Activated CD4-positive, alpha-beta T cell treated with anti-CD3 and anti-CD28 coated beads, Interleukin-2, amount 10 ng/mL, durations not matched to agents 7 days and 5 days (primary cell): ENCODE data around the gene SPHK2. TPM values are rescaled to one million over a fixed set of nuclear protein-coding genes. Genes with fewer than 3 reads are reported as not detected.
"Not testable (repeated sequence)": the region's sequence is repeated elsewhere in the genome, so short reads cannot be mapped to it uniquely, and the experiment has no call there.

Experiments
- CTCF ChIA-PET: fragments of 350-600 bp; sonication (Branson Sonifier 250); formaldehyde crosslinking; loops from one replicate; lab custom pipeline; 2021; ENCODE audit warnings: antibody characterized with exemption; lab: Charles Lee
- POLR2A ChIA-PET: fragments of 350-600 bp; sonication (Branson Sonifier 250); formaldehyde crosslinking; loops from one replicate; lab custom pipeline; 2021; ENCODE audit warnings: antibody characterized with exemption; lab: Charles Lee
- DNase-seq: peaks from one replicate; pipeline ENCODE4 v3.0.0-alpha.2; 2020
- H3K27ac Mint-ChIP-seq: one replicate; pipeline ENCODE4 v1.8.0; 2021; ENCODE audit warnings: mild to moderate bottlenecking, moderate library complexity, mixed read lengths
- H3K27me3 Mint-ChIP-seq: one replicate; pipeline ENCODE4 v1.8.0; 2021; ENCODE audit warnings: mixed read lengths
- H3K36me3 Mint-ChIP-seq: one replicate; pipeline ENCODE4 v1.8.0; 2021; ENCODE audit warnings: low read depth, mixed read lengths
- H3K4me1 Mint-ChIP-seq: one replicate; pipeline ENCODE4 v1.8.0; 2021; ENCODE audit warnings: mixed read lengths
- H3K4me3 Mint-ChIP-seq: one replicate; pipeline ENCODE4 v1.8.0; 2021; ENCODE audit warnings: mild to moderate bottlenecking, moderate library complexity, mixed read lengths
- H3K9me3 Mint-ChIP-seq: one replicate; pipeline ENCODE4 v1.8.0; 2021; ENCODE audit warnings: mixed read lengths
- total RNA-seq, 2 experiments: library from RNA; stranded (reverse); gene quantifications; one replicate each; pipeline ENCODE4 v1.2.3, GENCODE V29; 2021

The SPHK2 gene
- total RNA-seq, 2 experiments from 2014 or later = 28.2 to 33.6 TPM

- POLR2A ChIA-PET = interaction anchor here (0.7 kb wide), 1 partner anchor 12 kb away, joined by 4 read pairs; no protein-coding TSS in a partner anchor
- Mint-ChIP-seq H3K4me3 (peak within 1 kb of the TSS; percentile 76), H3K27me3 (peaks cover 2% of the 10 kb centered on the region), H3K4me1 (peaks cover 49% of the 10 kb centered on the region), H3K36me3 (no peaks in the 10 kb centered on the region), H3K9me3 (no peaks in the 10 kb centered on the region), H3K27ac (peak within 1 kb of the TSS; percentile 89)
- peak; percentile 94 for DNase-seq
- CTCF ChIA-PET = interaction anchor here (0.7 to 2.2 kb wide), 17 partner anchors 9 to 321 kb away, joined by 3 to 10 read pairs (median 4); partner anchors contain the start of genes DBP, EMP3 and NUCB1
Measured at GRCh38 chr19:48646001-48646721, 26.9 kb downstream of the SPHK2 start, which contains the start of gene CA11. Gene CA11, minus strand, starts transcription at chr19:48646187. Its CDS starts 555 bp downstream, at chr19:48645632.

DNA sequence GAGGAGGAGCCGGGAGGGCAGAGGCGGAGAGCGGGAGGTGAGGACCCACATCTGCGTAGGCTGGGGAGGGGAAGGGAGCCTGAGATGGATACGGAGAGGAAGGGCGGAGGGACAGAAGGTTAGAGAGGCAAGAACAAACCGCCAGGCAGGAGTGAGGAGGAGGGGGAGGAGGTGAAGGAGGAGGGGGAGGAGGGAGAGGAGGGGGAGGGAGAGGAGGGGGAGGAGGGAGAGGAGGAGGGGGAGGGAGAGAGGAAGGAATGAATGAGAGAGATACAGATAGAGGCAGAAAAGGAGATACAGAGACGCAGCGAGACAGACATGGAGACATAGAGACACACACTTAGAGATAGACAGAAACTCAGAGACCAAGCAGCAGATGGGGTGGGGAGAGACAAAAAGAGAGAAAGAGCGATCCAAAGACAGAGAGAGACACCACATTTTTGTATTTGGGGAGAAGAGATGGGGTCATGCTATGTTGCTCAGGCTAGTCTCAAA, 27.5 kb downstream of the SPHK2 start:
- Mint-ChIP-seq H3K27me3 (peaks cover 2% of the 10 kb centered on the region), H3K4me3 (peak overlapping the region; percentile 76), H3K9me3 (no peaks in the 10 kb centered on the region), H3K4me1 (peaks cover 51% of the 10 kb centered on the region), H3K27ac (peak overlapping the region; percentile 70), H3K36me3 (no peaks in the 10 kb centered on the region)
- DNase-seq = no peak
- ChIA-PET CTCF (interaction anchor here (1.0 to 2.0 kb wide), 5 partner anchors 9 to 322 kb away, joined by 3 to 7 read pairs (median 4); partner anchors contain the start of genes DBP and EMP3), POLR2A (no interaction called here)

- DNase-seq = no peak
- H3K27me3 Mint-ChIP-seq = peaks cover 2% of the 10 kb centered on the region
- no peak overlapping the region for H3K4me3 Mint-ChIP-seq
- ChIA-PET POLR2A (no interaction called here), CTCF (no interaction called here)
- H3K4me1 Mint-ChIP-seq = peaks cover 62% of the 10 kb centered on the region
- no peaks in the 10 kb centered on the region for H3K36me3 Mint-ChIP-seq
- H3K9me3 Mint-ChIP-seq = no peaks in the 10 kb centered on the region
- H3K27ac Mint-ChIP-seq = peak overlapping the region; percentile 83
Measured at GRCh38 chr19:48648134-48648533, 28.8 kb downstream of the SPHK2 start.

GRCh38 chr19:48650974-48651682, 31.8 kb downstream of the SPHK2 start:
- ChIA-PET CTCF (interaction anchor here (0.7 to 1.6 kb wide), 2 partner anchors 13 to 371 kb away, joined by 3 read pairs; no protein-coding TSS in a partner anchor), POLR2A (no interaction called here)
- Mint-ChIP-seq H3K4me1 (peaks cover 48% of the 10 kb centered on the region), H3K9me3 (no peaks in the 10 kb centered on the region), H3K27me3 (no peaks in the 10 kb centered on the region), H3K36me3 (no peaks in the 10 kb centered on the region), H3K4me3 (no peak overlapping the region), H3K27ac (peak overlapping the region; percentile 69)
- no peak for DNase-seq

- Mint-ChIP-seq H3K27ac (peak overlapping the region; percentile 69), H3K36me3 (no peaks in the 10 kb centered on the region), H3K9me3 (no peaks in the 10 kb centered on the region), H3K27me3 (no peaks in the 10 kb centered on the region), H3K4me1 (peaks cover 45% of the 10 kb centered on the region), H3K4me3 (no peak overlapping the region)
- ChIA-PET CTCF (interaction anchor here (1.6 kb wide), 1 partner anchor 13 kb away, joined by 3 read pairs; no protein-coding TSS in a partner anchor), POLR2A (no interaction called here)
- DNase-seq = no peak
Measured at GRCh38 chr19:48651683-48652048, 32.4 kb downstream of the SPHK2 start.

- no peaks in the 10 kb centered on the region for H3K9me3 Mint-ChIP-seq
- ChIA-PET CTCF (interaction anchor here (1.5 kb wide), 1 partner anchor 8 kb away, joined by 4 read pairs; the partner anchor contains the start of gene CA11), POLR2A (no interaction called here)
- DNase-seq = no peak
- no peaks in the 10 kb centered on the region for H3K36me3 Mint-ChIP-seq
- H3K4me1 Mint-ChIP-seq = peaks cover 29% of the 10 kb centered on the region
- H3K4me3 Mint-ChIP-seq = no peak overlapping the region
- H3K27ac Mint-ChIP-seq = peak overlapping the region; percentile 27
- H3K27me3 Mint-ChIP-seq = peaks cover 6% of the 10 kb centered on the region
Measured at GRCh38 chr19:48654299-48655059, 35.2 kb downstream of the SPHK2 start.

DNA sequence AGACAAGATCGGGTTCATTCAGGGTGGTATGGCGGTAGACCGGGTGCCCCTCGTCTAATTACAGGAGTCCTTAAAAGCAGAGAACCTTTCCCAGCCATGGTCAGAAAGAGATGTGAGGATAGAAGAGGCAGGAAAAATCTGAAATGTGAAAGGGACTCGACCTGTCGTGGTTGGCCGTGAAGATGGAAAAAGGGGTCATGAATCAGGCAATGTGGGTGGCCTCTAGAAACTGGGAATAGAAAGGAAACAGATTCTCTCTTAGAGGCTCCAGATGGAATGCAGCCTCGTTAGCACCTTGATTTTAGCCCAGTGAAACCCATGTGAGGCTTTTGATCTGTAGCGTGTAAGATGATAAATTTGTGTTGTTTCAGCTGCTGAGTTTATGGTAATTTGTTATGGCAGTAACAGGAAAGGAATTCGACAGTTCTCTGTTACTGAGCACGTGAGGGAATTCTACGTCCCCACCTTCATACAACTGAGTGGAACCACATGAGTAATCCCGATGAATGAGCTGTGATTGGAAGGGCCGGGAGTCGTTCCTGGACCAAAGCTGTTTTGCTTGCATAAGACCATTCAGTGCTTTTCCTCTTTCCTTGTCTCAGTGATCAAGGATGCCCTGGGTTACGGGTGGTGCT, 37.7 kb downstream of the SPHK2 start:
- H3K4me3 Mint-ChIP-seq = no peak overlapping the region
- no peaks in the 10 kb centered on the region for H3K9me3 Mint-ChIP-seq
- no peak for DNase-seq
- no peak overlapping the region for H3K27ac Mint-ChIP-seq
- H3K36me3 Mint-ChIP-seq = no peaks in the 10 kb centered on the region
- ChIA-PET POLR2A (no interaction called here), CTCF (interaction anchor here (1.0 kb wide), 1 partner anchor 11 kb away, joined by 3 read pairs; the partner anchor contains the start of gene CA11)
- peaks cover 30% of the 10 kb centered on the region for H3K4me1 Mint-ChIP-seq
- H3K27me3 Mint-ChIP-seq = peaks cover 6% of the 10 kb centered on the region

DNA sequence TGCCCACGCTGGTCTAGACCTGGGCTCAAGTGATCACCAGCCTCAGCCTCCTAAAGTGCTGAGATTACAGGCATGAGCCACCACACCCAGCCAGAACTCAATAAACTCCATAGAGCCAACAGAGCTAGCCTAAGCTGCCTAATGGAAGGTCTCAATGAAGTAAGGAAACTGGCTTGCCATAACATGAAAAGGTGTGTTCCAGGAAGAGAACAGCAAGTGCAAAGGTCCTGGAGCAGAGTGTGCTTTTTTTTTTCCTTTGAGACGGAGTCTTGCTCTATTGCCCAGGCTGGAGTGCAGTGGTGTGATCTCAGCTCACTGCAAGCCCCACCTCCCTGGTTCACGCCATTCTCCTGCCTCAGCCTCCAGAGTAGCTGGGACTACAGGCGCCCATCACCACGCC, 38.5 kb downstream of the SPHK2 start:
- CTCF ChIA-PET = interaction anchor here (1.0 kb wide), 1 partner anchor 12 kb away, joined by 3 read pairs; the partner anchor contains the start of gene CA11
- H3K27me3 Mint-ChIP-seq, H3K4me3 Mint-ChIP-seq, H3K9me3 Mint-ChIP-seq, H3K27ac Mint-ChIP-seq, POLR2A ChIA-PET, DNase-seq, H3K36me3 Mint-ChIP-seq: not testable (repeated sequence)
- H3K4me1 Mint-ChIP-seq = peaks cover 26% of the 10 kb centered on the region

GRCh38 chr19:48658483-48658882, 39.2 kb downstream of the SPHK2 start:
- ChIA-PET POLR2A (no interaction called here), CTCF (no interaction called here)
- no peak overlapping the region for H3K4me3 Mint-ChIP-seq
- no peaks in the 10 kb centered on the region for H3K9me3 Mint-ChIP-seq
- peaks cover 6% of the 10 kb centered on the region for H3K27me3 Mint-ChIP-seq
- peaks cover 23% of the 10 kb centered on the region for H3K4me1 Mint-ChIP-seq
- no peak for DNase-seq
- no peaks in the 10 kb centered on the region for H3K36me3 Mint-ChIP-seq
- H3K27ac Mint-ChIP-seq = no peak overlapping the region

GRCh38 chr19:48659768-48660167, 40.5 kb downstream of the SPHK2 start:
- ChIA-PET CTCF (interaction anchor here (0.7 to 0.9 kb wide), 2 partner anchors 14 to 53 kb away, joined by 3 to 7 read pairs; no protein-coding TSS in a partner anchor), POLR2A (no interaction called here)
- DNase-seq = no peak
- no peak overlapping the region for H3K27ac Mint-ChIP-seq
- H3K27me3 Mint-ChIP-seq = peaks cover 6% of the 10 kb centered on the region
- H3K9me3 Mint-ChIP-seq = no peaks in the 10 kb centered on the region
- no peaks in the 10 kb centered on the region for H3K36me3 Mint-ChIP-seq
- H3K4me1 Mint-ChIP-seq = peaks cover 20% of the 10 kb centered on the region
- no peak overlapping the region for H3K4me3 Mint-ChIP-seq

DNA sequence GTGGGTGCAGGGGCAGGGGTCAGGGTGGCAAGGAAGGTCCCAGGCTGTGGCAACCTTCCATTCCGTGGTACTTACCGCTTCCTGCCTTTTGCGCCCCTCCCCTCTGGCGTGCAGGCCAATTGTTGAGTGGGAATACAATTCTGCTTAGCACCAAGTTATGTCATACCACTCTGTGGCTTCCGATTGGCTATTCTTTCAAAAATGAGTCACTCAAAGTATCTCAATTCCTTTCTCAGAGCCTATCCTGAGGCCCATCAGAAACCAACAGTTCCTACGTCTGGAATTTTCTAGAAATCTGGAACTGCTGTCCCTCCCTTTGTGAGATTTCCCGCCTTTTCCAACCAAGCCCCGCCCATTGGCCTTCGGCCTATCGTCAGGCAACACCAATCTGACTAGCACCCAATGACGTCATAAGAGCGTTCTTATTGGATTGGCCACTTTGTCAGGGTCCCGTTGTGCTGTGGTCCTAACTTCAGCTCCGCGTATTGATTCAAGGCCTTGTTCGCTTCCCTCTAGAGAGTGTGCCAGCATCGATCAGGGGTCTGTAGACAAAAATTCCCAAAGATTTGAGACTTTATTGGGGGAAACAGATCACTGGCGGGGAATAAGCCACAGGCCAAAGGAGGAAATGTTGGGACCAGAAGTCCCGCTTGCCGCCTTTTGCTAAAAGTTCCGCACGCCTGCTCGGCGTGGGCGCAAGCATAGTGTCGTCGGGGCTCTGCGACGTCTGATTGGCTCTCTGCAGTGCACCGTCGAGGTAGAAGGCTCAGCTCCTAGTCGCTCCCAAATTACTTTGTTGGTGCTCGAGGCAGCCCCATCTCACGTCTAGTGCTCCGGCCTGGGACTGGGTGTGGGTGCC, 41.8 kb downstream of the SPHK2 start:
- Mint-ChIP-seq H3K27ac (peak overlapping the region; percentile 99), H3K27me3 (peaks cover 6% of the 10 kb centered on the region), H3K9me3 (no peaks in the 10 kb centered on the region), H3K4me1 (peaks cover 19% of the 10 kb centered on the region), H3K4me3 (peak overlapping the region; percentile 70), H3K36me3 (no peaks in the 10 kb centered on the region)
- ChIA-PET POLR2A (no interaction called here), CTCF (interaction anchor here (1.0 kb wide), 1 partner anchor 16 kb away, joined by 4 read pairs; the partner anchor contains the start of gene CA11)
- DNase-seq = peak; percentile 89
